COLO668 (cell line): ENCODE measurements around the gene SMARCB1.
"Not testable (repeated sequence)": the region's sequence is repeated elsewhere in the genome, so short reads cannot be mapped to it uniquely, and the experiment has no call there.

Experiments used
- DNase-seq: peaks from one replicate; lab custom pipeline; 2025; ENCODE audit not compliant: unreplicated experiment; lab: John Stamatoyannopoulos, UW

Gene SMARCB1

DNA sequence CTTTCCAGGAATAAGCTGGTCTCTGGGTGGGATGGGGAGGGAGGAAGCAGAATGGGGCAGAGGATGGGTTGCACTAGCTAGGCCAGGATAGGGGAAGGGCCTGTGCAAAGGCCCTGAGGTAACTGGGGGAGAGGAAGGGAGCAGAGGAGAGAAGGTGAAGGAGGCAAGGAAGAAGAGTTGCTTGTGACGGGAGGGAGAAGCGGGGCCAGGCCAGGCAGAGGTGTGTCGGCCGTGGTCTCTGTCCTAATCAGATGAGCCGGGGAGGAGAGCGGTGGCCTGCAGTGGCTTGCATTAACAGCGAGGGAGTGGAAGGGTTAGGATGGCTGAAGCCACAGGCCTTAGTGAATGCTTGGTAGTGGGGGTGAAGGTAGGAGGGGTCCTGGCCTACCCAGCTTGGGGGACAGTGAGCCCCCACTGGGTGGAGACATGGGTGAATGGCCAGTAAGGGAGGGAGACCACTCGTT is 58.0 kb downstream of the SMARCB1 start:
- no peak for DNase-seq

GRCh38 chr22:23845265-23846080 is 58.7 kb downstream of the SMARCB1 start:
- no peak for DNase-seq

DNA sequence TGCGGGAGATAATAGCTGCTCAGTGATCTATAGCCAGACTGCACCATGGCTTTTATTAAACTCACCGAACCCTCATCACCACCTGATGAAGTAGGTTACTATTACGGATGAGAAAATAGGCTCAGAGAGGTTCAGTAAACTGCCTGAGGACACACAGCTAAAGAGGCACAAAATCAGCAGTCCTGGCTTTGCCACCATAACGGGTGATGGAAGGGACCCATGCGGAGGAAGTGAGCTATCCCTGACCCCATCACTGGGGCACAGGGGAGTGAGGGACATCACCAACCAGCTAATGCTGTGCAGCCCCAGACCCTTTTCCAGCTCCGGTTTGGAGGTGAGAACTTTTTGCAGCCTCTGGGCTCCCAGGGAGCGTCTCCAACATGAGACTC is 59.3 kb downstream of the SMARCB1 start:
- no peak for DNase-seq

DNA sequence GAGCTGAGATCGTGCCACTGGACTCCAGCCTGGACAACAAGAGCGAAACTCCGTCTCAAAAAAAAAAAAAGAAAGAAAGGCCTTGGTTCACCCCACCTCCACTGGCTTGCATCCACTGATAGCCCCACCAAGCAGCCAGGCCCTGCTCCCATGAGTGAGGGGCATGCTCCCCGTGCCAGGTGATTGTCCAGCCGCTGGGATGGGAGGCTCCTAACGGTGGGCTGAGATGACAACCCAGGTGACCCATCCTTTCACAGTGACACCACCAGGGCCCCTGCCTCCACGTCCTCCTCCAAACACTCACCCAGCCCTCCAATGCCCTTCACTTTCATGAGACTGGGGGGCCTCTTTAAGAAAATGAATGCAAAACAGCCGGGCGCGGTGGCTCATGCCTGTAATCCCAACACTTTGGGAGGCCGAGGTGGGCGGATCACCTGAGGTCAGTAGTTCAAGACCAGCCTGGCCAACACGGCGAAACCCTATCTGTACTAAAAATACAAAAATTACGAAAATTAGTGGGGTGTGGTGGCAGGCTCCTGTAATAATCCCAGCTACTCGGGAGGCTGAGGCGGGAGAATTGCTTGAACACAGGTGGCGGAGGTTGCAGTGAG is 60.6 kb downstream of the SMARCB1 start:
- DNase-seq: no peak

- DNase-seq: no peak
These were observed 61.5 kb downstream of the SMARCB1 start for GRCh38 chr22:23847991-23848864.

DNA sequence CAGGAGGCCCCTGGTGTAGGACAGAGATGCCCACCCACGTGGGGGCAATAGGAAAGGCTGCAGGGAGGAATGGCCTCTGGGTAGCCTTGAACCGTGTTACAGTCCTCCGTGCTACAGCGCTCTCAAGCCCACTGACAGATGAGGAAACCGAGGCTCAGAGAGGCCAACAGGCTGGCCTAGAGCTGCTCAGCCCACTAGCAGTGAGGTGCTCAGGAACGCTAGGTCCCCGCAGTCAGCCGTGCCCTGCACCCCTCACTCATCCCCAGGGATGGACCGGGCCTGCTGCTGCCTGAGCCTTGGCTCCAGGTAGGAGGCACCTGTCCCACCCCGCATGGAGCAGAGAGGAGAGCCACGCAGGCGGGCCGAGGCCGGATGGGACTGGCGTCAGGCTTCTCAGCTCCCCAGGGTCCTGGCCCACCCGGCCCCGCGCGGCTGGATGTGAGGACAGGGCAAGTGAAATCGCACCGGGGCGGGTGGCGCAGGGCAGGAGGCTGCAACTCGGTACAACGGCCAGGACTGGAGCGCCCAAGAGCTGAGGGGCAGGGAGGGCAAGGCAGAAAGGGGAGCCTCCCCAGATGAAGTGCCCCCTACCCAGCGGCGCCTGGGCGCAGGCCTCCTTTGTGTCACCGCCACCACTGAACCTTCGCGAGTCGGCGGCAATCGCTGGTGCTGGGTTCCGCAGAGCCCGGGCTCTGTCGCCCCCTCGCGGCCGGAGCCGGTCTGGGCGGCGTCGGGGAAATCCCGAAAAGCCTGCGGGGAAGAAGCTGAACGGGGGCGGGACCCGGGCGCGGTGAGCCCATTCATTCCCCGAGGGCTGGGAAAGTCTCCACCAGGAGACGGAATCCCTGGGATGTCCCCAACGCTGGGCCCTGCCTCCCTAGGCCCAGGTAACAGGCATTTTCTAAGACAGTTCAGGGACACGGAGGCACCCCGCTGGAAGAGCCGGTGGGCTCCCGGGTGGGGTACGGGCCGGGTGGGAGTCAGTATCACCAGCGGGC is 62.5 kb downstream of the SMARCB1 start:
- peak; percentile 87 for DNase-seq

GRCh38 chr22:23850136-23850611 is 63.4 kb downstream of the SMARCB1 start:
- DNase-seq: peak; percentile 53

- DNase-seq: peak; percentile 73
These were observed 70.2 kb downstream of the SMARCB1 start for GRCh38 chr22:23856721-23857605.

DNA sequence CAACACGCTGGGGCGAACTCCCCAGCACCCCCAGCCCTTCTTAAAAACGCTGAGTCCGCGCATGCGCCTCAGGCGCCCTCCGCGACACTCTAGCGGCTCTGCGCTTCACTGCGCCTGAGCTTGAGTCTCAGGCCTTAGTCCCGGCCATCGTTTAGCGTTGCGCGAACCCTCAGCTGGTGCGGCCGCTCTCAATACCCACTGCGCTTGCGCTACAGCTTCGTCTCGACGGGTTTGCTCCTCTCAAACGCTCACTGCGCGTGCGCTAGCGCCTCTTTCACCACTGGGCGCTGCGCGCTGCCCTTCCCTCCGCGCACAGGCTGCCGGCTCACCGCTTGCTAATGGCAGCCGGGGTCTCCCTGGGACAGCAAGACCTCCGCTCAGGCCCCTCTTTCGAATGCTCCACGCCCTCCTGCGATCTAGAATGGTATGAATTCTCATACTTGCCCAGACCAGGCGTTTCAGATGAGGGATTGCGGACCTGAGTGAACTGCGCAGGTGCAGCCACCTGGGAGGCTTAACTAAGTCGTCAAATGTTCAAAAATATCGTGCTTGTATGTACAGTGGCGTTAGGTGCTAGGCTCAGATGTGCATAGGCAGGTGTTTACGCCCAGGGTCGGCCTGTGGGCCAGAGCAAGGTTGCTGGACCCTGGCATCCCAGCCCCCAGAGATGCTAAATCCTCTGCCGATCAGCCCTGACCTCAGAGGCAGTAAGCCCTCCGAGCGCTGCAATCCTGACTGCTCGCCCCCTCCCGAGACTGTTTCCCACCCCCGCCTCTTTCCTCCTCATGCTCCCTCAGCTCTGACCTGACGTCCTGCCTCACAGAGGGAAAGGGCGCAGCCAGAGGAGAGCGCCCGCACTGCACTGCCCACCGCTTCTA is 71.1 kb downstream of the SMARCB1 start, which contains the start of gene SLC2A11:
Gene SLC2A11 (plus strand): TSS at position 270 of the 878 bp plus-strand sequence. CDS start 125 bp downstream, at position 395.
- DNase-seq: peak; percentile 99

DNA sequence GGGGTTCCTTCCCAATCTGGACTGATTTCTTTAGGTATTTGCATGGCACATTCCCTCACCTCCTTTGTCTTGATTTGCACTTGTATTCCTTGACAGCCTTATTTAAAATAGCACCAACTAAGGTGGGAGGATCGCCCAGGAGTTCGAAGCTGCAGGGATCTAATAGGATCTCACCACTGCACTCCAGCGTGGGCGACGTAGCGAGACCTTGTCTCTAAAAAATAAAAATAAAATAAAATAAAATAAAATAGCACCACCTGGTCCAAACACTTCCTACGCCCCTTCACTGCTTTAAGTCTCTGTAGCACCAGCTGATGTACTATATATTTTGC is 71.7 kb downstream of the SMARCB1 start:
- DNase-seq: no peak

DNA sequence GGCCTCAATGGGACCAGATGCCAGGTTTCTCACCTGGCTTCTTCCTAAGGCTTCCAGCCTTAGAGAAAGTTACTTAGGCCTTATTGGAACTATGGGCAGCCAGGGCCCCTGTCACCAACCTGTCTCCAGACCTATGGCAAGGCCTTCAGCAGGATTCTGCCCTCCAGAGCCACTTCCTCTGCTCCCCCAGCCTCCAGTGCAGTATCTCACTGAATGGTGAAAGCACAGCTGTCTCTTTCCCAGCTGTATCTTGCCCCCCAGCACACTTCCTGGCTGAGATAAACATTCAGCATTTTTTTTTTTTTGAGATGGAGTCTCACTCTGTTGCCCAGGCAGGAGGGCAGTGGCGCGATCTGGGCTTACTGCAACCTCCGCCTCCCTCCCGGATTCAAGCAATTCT is 72.4 kb downstream of the SMARCB1 start:
- DNase-seq: no peak

- not testable (repeated sequence) for DNase-seq
These were observed 73.4 kb downstream of the SMARCB1 start for GRCh38 chr22:23860187-23860586.

- DNase-seq: peak; percentile 52
These were observed 75.3 kb downstream of the SMARCB1 start for GRCh38 chr22:23862103-23862502.

GRCh38 chr22:23864499-23865154 is 77.9 kb downstream of the SMARCB1 start:
- DNase-seq: not testable (repeated sequence)

DNA sequence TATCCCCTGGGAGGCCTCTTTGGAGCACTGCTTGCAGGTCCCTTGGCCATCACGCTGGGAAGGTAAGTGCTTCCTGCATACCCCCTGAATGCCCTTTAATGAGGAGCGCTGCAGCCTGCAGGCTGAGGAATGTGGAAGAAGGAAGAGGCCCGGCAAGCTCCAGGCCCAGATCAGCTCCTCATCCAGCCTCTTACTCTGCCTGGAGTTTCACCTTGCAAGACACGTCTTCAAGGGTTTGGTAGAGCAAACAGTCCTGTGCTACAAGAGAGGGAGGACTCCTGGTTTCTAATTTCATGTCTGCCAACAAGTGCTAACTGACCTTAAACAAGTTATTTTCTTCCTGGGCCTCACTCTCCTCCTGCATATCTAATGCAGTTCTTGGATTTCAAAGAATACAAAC is 81.8 kb downstream of the SMARCB1 start:
- no peak for DNase-seq

DNA sequence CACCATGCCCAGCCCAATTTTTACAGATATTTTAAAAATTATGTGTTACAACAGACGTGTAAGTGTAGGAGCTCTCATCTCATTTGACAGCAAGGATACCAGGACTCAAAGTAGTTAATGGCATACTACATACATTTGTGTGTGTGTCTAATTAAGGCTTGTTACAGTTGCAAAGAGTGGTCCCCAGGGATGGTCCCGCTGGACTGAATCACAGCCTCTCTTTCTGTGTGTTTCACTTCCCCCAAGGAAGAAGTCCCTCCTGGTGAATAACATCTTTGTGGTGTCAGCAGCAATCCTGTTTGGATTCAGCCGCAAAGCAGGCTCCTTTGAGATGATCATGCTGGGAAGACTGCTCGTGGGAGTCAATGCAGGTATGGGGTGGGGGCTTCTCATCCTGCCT is 88.1 kb downstream of the SMARCB1 start:
- DNase-seq: no peak

- DNase-seq: no peak
These were observed 89.0 kb downstream of the SMARCB1 start for GRCh38 chr22:23875801-23876200.

DNA sequence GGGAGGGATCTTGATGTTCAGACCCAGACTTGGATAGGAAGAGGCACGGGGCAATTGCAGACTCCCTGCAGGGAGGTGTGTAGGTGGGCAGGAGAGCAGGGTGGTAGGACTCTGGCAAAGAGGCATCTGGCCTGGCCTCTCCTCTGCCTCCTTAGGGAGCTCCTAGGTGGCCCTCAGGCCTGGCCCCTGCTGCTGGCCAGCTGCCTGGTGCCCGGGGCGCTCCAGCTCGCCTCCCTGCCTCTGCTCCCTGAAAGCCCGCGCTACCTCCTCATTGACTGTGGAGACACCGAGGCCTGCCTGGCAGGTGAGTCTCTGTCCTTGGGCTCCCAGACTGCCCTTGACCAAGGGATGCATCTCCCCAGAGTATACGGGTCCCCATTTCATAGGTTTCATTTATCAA is 90.8 kb downstream of the SMARCB1 start:
- no peak for DNase-seq
